SK-N-SH treated with all-trans-retinoic acid at 6 μM for 48 hours (cell line): Measurements from ENCODE around the gene CELF4.

Source experiments
- ATAC-seq: fragments of 200-7000 bp; cut with Tn5 transposase; 3 replicates; pipeline ENCODE4 v1.9.1; 2020; ENCODE audit warnings: mild to moderate bottlenecking, moderate library complexity
- BACH2 ChIP-seq: fragments of 250-450 bp; sonication (Bioruptor Pico); IDR thresholded peaks from 2 replicates; pipeline ENCODE4 v1.9.0; 2021; ENCODE audit warnings: mild to moderate bottlenecking, borderline replicate concordance
- CSDC2 ChIP-seq: fragments of 250-450 bp; sonication (Bioruptor Pico); IDR thresholded peaks from 2 replicates; pipeline ENCODE4 v1.5.0; 2020; ENCODE audit warnings: mild to moderate bottlenecking, moderate library complexity
- ESRRG ChIP-seq: fragments of 250-450 bp; sonication (Bioruptor Pico); IDR thresholded peaks from 2 replicates; pipeline ENCODE4 v1.6.1; 2021; ENCODE audit warnings: mild to moderate bottlenecking
- GLIS3 ChIP-seq: fragments of 250-450 bp; sonication (Bioruptor Pico); IDR thresholded peaks from 2 replicates; pipeline ENCODE4 v1.5.0; 2020; ENCODE audit warnings: mild to moderate bottlenecking, moderate library complexity
- ISL1 ChIP-seq: fragments of 250-450 bp; sonication (Bioruptor Pico); IDR thresholded peaks from 2 replicates; pipeline ENCODE4 v2.1.2; 2022; ENCODE audit warnings: mild to moderate bottlenecking, moderate library complexity
- OSR1 ChIP-seq: fragments of 250-450 bp; sonication (Bioruptor Pico); IDR thresholded peaks from 2 replicates; pipeline ENCODE4 v1.8.0; 2022; ENCODE audit warnings: moderate library complexity, mild to moderate bottlenecking, inconsistent platforms
- PPARA ChIP-seq: fragments of 250-450 bp; sonication (Bioruptor Pico); IDR thresholded peaks from 2 replicates; pipeline ENCODE4 v1.5.0; 2020; ENCODE audit warnings: mild to moderate bottlenecking, borderline replicate concordance
- RARB ChIP-seq: fragments of 250-450 bp; sonication (Bioruptor Pico); IDR thresholded peaks from 2 replicates; pipeline ENCODE4 v1.8.0; 2021; ENCODE audit warnings: mild to moderate bottlenecking, moderate library complexity
- TCF4 ChIP-seq: fragments of 250-450 bp; sonication (Bioruptor Pico); IDR thresholded peaks from 2 replicates; pipeline ENCODE4 v1.8.0; 2021; ENCODE audit warnings: mild to moderate bottlenecking, moderate library complexity, borderline replicate concordance
- TOX ChIP-seq: fragments of 250-450 bp; sonication (Bioruptor Pico); IDR thresholded peaks from 2 replicates; pipeline ENCODE4 v1.8.0; 2021; ENCODE audit warnings: mild to moderate bottlenecking, moderate library complexity, borderline replicate concordance
- ZC3H10 ChIP-seq: fragments of 250-450 bp; sonication (Bioruptor Pico); IDR thresholded peaks from 2 replicates; pipeline ENCODE4 v1.5.1; 2021; ENCODE audit warnings: mild to moderate bottlenecking, moderate library complexity
- ZFP3 ChIP-seq: fragments of 250-450 bp; sonication (Bioruptor Pico); IDR thresholded peaks from 2 replicates; pipeline ENCODE4 v1.5.0; 2020; ENCODE audit warnings: mild to moderate bottlenecking, moderate library complexity
- ZFP30 ChIP-seq: fragments of 450-650 bp; formaldehyde crosslinking; IDR thresholded peaks from 2 replicates; pipeline ENCODE4 v1.5.0; 2022; ENCODE audit warnings: mild to moderate bottlenecking, moderate library complexity
- ZNF565 ChIP-seq: fragments of 450-650 bp; formaldehyde crosslinking; conservative IDR thresholded peaks from 2 replicates; pipeline ENCODE4 v1.5.0; 2020; ENCODE audit warnings: low read depth, mild to moderate bottlenecking, moderate library complexity
- ZNF70 ChIP-seq: fragments of 450-650 bp; formaldehyde crosslinking; IDR thresholded peaks from 2 replicates; pipeline ENCODE4 v1.5.0; 2020; ENCODE audit warnings: mild to moderate bottlenecking, moderate library complexity
- ZNF8 ChIP-seq: fragments of 450-650 bp; formaldehyde crosslinking; IDR thresholded peaks from 2 replicates; pipeline ENCODE4 v1.5.0; 2020; ENCODE audit warnings: mild to moderate bottlenecking, moderate library complexity
- TF ChIP-seq, protein P1 (sequence below): fragments of 250-450 bp; sonication (Bioruptor Pico); IDR thresholded peaks from 2 replicates; pipeline ENCODE4 v1.5.0; 2020; ENCODE audit warnings: mild to moderate bottlenecking, moderate library complexity
- TF ChIP-seq, protein P2 (sequence below): fragments of 250-450 bp; sonication (Bioruptor Pico); IDR thresholded peaks from 2 replicates; pipeline ENCODE4 v1.8.0; 2021; ENCODE audit warnings: low read depth, mild to moderate bottlenecking, moderate library complexity, borderline replicate concordance
- TF ChIP-seq, protein P3 (sequence below): fragments of 250-450 bp; sonication (Bioruptor Pico); IDR thresholded peaks from 2 replicates; pipeline ENCODE4 v1.8.0; 2020; ENCODE audit warnings: mild to moderate bottlenecking, moderate library complexity, borderline replicate concordance
- TF ChIP-seq, protein P4 (sequence below): fragments of 250-450 bp; sonication (Bioruptor Pico); IDR thresholded peaks from 2 replicates; pipeline ENCODE4 v1.5.1; 2020; ENCODE audit warnings: low read depth, mild to moderate bottlenecking, moderate library complexity
- TF ChIP-seq, protein P5 (sequence below): fragments of 250-450 bp; sonication (Bioruptor Pico); IDR thresholded peaks from 2 replicates; pipeline ENCODE4 v1.5.1; 2021; ENCODE audit warnings: mild to moderate bottlenecking, moderate library complexity

The CELF4 gene

DNA sequence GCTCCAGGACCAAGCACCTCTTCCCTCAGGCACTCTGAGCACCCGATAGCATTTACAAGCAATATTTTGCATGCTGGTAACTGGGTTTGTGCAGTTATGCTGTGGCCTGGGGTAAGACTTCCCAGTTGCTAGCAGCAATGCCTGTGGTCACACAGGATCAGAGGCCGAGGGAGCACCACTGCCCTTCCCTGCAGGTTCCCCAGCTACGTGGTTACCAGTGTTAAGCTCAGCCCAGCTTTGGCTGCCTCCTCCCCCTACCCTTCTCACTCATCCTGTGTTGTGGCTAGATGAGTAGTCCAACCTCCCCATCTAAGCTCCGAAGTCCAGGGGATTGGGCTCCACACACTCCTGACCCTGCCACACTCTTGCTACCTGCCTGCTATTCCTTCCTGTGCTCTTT, 141.1 kb downstream of the CELF4 start:
- TF ChIP-seq CSDC2 (CRISPR knock-in tag) (no peak), ZFP30 (CRISPR knock-in tag) (no peak), PPARA (CRISPR knock-in tag) (no peak), GLIS3 (CRISPR knock-in tag) (no peak), ZFP3 (CRISPR knock-in tag) (no peak), TOX (CRISPR knock-in tag) (no peak), ZNF8 (CRISPR knock-in tag) (no peak), ZNF565 (CRISPR knock-in tag) (no peak), TCF4 (CRISPR knock-in tag) (no peak), ZC3H10 (CRISPR knock-in tag) (no peak), ISL1 (CRISPR knock-in tag) (no peak), ESRRG (CRISPR knock-in tag) (no peak), ZNF70 (no peak), RARB (no peak)
- TF ChIP-seq, protein P1, sequence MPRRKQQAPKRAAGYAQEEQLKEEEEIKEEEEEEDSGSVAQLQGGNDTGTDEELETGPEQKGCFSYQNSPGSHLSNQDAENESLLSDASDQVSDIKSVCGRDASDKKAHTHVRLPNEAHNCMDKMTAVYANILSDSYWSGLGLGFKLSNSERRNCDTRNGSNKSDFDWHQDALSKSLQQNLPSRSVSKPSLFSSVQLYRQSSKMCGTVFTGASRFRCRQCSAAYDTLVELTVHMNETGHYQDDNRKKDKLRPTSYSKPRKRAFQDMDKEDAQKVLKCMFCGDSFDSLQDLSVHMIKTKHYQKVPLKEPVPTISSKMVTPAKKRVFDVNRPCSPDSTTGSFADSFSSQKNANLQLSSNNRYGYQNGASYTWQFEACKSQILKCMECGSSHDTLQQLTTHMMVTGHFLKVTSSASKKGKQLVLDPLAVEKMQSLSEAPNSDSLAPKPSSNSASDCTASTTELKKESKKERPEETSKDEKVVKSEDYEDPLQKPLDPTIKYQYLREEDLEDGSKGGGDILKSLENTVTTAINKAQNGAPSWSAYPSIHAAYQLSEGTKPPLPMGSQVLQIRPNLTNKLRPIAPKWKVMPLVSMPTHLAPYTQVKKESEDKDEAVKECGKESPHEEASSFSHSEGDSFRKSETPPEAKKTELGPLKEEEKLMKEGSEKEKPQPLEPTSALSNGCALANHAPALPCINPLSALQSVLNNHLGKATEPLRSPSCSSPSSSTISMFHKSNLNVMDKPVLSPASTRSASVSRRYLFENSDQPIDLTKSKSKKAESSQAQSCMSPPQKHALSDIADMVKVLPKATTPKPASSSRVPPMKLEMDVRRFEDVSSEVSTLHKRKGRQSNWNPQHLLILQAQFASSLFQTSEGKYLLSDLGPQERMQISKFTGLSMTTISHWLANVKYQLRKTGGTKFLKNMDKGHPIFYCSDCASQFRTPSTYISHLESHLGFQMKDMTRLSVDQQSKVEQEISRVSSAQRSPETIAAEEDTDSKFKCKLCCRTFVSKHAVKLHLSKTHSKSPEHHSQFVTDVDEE: no peak
- TF ChIP-seq, protein P2, sequence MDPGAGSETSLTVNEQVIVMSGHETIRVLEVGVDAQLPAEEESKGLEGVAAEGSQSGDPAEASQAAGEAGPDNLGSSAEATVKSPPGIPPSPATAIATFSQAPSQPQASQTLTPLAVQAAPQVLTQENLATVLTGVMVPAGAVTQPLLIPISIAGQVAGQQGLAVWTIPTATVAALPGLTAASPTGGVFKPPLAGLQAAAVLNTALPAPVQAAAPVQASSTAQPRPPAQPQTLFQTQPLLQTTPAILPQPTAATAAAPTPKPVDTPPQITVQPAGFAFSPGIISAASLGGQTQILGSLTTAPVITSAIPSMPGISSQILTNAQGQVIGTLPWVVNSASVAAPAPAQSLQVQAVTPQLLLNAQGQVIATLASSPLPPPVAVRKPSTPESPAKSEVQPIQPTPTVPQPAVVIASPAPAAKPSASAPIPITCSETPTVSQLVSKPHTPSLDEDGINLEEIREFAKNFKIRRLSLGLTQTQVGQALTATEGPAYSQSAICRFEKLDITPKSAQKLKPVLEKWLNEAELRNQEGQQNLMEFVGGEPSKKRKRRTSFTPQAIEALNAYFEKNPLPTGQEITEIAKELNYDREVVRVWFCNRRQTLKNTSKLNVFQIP (CRISPR knock-in tag): no peak
- TF ChIP-seq, protein P3, sequence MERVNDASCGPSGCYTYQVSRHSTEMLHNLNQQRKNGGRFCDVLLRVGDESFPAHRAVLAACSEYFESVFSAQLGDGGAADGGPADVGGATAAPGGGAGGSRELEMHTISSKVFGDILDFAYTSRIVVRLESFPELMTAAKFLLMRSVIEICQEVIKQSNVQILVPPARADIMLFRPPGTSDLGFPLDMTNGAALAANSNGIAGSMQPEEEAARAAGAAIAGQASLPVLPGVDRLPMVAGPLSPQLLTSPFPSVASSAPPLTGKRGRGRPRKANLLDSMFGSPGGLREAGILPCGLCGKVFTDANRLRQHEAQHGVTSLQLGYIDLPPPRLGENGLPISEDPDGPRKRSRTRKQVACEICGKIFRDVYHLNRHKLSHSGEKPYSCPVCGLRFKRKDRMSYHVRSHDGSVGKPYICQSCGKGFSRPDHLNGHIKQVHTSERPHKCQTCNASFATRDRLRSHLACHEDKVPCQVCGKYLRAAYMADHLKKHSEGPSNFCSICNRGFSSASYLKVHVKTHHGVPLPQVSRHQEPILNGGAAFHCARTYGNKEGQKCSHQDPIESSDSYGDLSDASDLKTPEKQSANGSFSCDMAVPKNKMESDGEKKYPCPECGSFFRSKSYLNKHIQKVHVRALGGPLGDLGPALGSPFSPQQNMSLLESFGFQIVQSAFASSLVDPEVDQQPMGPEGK (CRISPR knock-in tag): no peak
- TF ChIP-seq, protein P4, sequence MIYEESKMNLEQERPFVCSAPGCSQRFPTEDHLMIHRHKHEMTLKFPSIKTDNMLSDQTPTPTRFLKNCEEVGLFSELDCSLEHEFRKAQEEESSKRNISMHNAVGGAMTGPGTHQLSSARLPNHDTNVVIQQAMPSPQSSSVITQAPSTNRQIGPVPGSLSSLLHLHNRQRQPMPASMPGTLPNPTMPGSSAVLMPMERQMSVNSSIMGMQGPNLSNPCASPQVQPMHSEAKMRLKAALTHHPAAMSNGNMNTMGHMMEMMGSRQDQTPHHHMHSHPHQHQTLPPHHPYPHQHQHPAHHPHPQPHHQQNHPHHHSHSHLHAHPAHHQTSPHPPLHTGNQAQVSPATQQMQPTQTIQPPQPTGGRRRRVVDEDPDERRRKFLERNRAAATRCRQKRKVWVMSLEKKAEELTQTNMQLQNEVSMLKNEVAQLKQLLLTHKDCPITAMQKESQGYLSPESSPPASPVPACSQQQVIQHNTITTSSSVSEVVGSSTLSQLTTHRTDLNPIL (CRISPR knock-in tag): no peak
- TF ChIP-seq, protein P5, sequence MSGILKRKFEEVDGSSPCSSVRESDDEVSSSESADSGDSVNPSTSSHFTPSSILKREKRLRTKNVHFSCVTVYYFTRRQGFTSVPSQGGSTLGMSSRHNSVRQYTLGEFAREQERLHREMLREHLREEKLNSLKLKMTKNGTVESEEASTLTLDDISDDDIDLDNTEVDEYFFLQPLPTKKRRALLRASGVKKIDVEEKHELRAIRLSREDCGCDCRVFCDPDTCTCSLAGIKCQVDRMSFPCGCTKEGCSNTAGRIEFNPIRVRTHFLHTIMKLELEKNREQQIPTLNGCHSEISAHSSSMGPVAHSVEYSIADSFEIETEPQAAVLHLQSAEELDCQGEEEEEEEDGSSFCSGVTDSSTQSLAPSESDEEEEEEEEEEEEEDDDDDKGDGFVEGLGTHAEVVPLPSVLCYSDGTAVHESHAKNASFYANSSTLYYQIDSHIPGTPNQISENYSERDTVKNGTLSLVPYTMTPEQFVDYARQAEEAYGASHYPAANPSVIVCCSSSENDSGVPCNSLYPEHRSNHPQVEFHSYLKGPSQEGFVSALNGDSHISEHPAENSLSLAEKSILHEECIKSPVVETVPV: no peak
- TF ChIP-seq, all 23 proteins: peak for 0
- no peak for ATAC-seq

DNA sequence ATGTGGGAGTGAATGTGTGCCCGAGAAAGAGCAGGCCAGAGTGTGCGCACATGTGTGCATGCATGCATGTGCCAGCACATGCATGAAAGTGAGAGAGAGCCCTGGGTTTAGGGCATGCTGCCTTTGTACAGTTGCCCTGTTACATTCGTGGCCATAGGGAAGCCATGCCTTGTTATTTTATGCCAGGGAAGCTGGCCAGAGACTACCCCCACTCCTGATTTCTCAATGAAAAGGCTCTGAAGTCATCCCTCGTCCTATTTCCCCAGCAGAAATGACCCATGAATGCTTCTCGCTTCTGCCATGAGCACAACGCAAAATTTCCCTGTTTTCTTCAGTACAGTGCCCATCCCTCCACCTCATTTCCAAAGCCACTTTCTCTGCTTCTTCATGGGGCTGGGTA, 143.0 kb downstream of the CELF4 start:
- no peak for TF ChIP-seq ZFP30 (CRISPR knock-in tag)
- TF ChIP-seq, protein P2 (CRISPR knock-in tag): no peak
- TF ChIP-seq OSR1: no peak
- TF ChIP-seq ZNF565 (CRISPR knock-in tag): no peak
- TF ChIP-seq ISL1 (CRISPR knock-in tag): no peak
- TF ChIP-seq ZNF8 (CRISPR knock-in tag): no peak
- TF ChIP-seq, protein P1: no peak
- no peak for TF ChIP-seq GLIS3 (CRISPR knock-in tag)
- TF ChIP-seq ZNF70: no peak
- no peak for TF ChIP-seq TOX (CRISPR knock-in tag)
- TF ChIP-seq BACH2 (CRISPR knock-in tag): no peak
- TF ChIP-seq TCF4 (CRISPR knock-in tag): no peak
- no peak for ATAC-seq
